ENCODE data around the gene PITPNM2.

- peak in 1 of 7 experiments; percentile 36 for TF ChIP-seq CTCF (IDR thresholded peaks at IDR 0.05)
- TF ChIP-seq POLR2AphosphoS5 (IDR thresholded peaks at IDR 0.05), result no peak
- TF ChIP-seq POLR2A (IDR thresholded peaks at IDR 0.05), result no peak
- no peak for TF ChIP-seq EP300 (IDR thresholded peaks at IDR 0.05)
Measured at GRCh38 chr12:123150744-123151456, at the start of gene PITPNM2.
